VCaP (cell line): Measurements from ENCODE around the gene MRPL24.

ENCODE experiments used
- H3K27ac ChIP-seq: fragments of 450-650 bp; 2 replicates; pipeline ENCODE4 v1.5.1; 2017
- CTCF ChIP-seq: fragments of 450-650 bp; conservative IDR thresholded peaks from 2 replicates; pipeline ENCODE4 v1.5.1; 2017; ENCODE audit warnings: mild to moderate bottlenecking, moderate library complexity

MRPL24 gene

GRCh38 chr1:156738916-156739315, 2.0 kb downstream of the MRPL24 start:
- H3K27ac ChIP-seq = no peak overlapping the region
- no peak for TF ChIP-seq CTCF

- no peak overlapping the region for H3K27ac ChIP-seq
Observed at GRCh38 chr1:156738407-156738806, 2.5 kb downstream of the MRPL24 start.

GRCh38 chr1:156733989-156734584, 6.8 kb downstream of the MRPL24 start:
- no peak overlapping the region for H3K27ac ChIP-seq
- no peak for TF ChIP-seq CTCF

More at GRCh38 chr1:156738407-156738806, 2.5 kb downstream of the MRPL24 start:
- no peak for TF ChIP-seq CTCF

GRCh38 chr1:156728599-156729462, 12.1 kb downstream of the MRPL24 start, which contains the start of gene ISG20L2:
Gene ISG20L2, minus strand, starts transcription at chr1:156728766. Its CDS starts 1,114 bp downstream, at chr1:156727652.
- no peak for TF ChIP-seq CTCF
- H3K27ac ChIP-seq = peak within 1 kb of the TSS; percentile 91

GRCh38 chr1:156727926-156728598, 12.8 kb downstream of the MRPL24 start, which contains the start of gene METTL25B:
Gene METTL25B, plus strand, starts transcription at chr1:156728469. Its CDS starts 636 bp downstream, at chr1:156729105.
- no peak for TF ChIP-seq CTCF
- peak within 1 kb of the TSS; percentile 91 for H3K27ac ChIP-seq

GRCh38 chr1:156727492-156727891, 13.4 kb downstream of the MRPL24 start:
- TF ChIP-seq CTCF = no peak
- H3K27ac ChIP-seq = peak overlapping the region; percentile 91
